ENCODE results near the gene PLA2G4A. TPM values are rescaled to one million over a fixed set of nuclear protein-coding genes. Genes with fewer than 3 reads are reported as not detected.
A peak's percentile ranks its signal among the peaks of the same experiment; 100 is the strongest.

PLA2G4A gene
- total and polyA plus RNA-seq, 7 donors = 0.24 to 0.71 (median 0.44) TPM

DNA sequence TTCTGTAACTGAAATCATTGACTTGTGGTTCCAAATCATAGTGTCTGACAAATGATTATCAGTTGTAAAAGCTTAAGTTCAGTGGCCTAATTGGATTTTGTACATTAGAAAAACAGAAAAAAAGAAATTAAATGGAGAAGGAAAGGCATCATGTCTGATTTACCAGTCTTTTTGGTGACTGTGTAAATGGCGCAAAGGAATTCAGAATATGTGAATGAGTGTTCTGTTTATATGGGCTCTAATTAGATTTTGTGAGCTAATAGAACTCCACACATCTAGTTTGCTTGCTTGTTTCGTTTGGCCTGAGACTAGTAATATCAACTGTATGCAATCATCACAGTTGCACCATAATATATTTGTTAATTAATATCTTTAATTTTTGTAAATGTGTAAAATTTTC is 151.7 kb downstream of the PLA2G4A start:
- Histone ChIP-seq H3K36me3 (ENCODE audit: insufficient read depth in 1 of 2, low read depth in 1 of 2) (no peaks in the 10 kb centered on the region), H3K4me1 (no peaks in the 10 kb centered on the region), H3K27me3 (ENCODE audit: insufficient read depth in 3 of 3, low read length in 2 of 3) (no peaks in the 10 kb centered on the region), H3K4me3 (no peak overlapping the region), H3K27ac (no peak overlapping the region), H3K9me3 (no peaks in the 10 kb centered on the region)
- DNase-seq = no peak
- TF ChIP-seq, protein P1, sequence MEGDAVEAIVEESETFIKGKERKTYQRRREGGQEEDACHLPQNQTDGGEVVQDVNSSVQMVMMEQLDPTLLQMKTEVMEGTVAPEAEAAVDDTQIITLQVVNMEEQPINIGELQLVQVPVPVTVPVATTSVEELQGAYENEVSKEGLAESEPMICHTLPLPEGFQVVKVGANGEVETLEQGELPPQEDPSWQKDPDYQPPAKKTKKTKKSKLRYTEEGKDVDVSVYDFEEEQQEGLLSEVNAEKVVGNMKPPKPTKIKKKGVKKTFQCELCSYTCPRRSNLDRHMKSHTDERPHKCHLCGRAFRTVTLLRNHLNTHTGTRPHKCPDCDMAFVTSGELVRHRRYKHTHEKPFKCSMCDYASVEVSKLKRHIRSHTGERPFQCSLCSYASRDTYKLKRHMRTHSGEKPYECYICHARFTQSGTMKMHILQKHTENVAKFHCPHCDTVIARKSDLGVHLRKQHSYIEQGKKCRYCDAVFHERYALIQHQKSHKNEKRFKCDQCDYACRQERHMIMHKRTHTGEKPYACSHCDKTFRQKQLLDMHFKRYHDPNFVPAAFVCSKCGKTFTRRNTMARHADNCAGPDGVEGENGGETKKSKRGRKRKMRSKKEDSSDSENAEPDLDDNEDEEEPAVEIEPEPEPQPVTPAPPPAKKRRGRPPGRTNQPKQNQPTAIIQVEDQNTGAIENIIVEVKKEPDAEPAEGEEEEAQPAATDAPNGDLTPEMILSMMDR (IDR thresholded peaks at IDR 0.05) = no peak
- intact Hi-C loops (cut with DNase I) = no loop called here
- 79 to 88% (median 87%) methylated on average over 2 of the region's 2 CpGs for WGBS, 3 donors
- ATAC-seq = no peak

DNA sequence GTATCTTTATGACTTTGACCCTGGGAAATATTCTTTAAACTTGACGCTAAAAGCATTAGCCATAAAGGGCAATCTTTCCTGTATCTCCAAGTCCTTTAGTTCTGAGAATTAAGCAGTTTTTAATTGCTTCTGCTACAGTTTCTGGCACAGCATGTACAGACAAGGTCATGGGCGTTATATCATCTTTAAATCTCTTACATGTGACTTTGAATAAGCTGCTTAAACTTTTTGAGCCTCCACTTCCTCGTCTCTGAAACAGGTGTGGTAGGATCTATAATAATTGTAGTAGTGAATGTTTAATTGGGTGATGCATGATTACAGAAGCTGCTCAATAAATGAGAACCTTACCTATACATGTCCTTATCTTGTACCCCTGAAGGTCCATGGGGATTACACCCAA is 153.4 kb downstream of the PLA2G4A start:
- Histone ChIP-seq H3K9me3 (no peaks in the 10 kb centered on the region), H3K27me3 (ENCODE audit: insufficient read depth in 3 of 3, low read length in 2 of 3) (no peaks in the 10 kb centered on the region), H3K4me1 (no peaks in the 10 kb centered on the region), H3K36me3 (ENCODE audit: insufficient read depth in 1 of 2, low read depth in 1 of 2) (no peaks in the 10 kb centered on the region), H3K27ac (no peak overlapping the region), H3K4me3 (no peak overlapping the region)
- WGBS, 3 donors = 46 to 61% (median 49%) methylated on average over 3 of the region's 3 CpGs
- DNase-seq = no peak
- TF ChIP-seq, protein P1 (IDR thresholded peaks at IDR 0.05) = no peak
- intact Hi-C loops (cut with DNase I) = no loop called here
- no peak for ATAC-seq

DNA sequence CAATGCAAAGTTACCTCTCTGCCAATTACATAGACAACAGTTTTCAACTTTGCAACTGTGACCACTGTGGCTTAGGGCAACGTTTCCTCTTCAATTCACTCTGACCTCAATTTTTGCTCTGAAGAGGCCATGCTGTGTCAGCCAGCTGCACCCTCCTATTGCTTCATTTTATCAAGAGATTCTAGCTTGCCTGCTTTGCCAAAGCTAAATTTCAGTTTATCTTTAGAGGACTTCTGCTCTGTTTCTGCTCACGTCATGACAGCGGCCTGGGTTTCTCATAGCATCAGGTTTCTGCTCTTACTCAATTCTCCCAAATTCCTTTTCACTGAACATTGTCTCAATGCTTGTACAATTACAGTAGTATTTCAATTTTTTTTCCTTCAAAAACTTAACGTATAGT is 154.6 kb downstream of the PLA2G4A start:
- ATAC-seq = peak in 1 of 4 donors; percentile 20
- peak; percentile 23 to 42 for DNase-seq
- H3K4me1 ChIP-seq = no peaks in the 10 kb centered on the region
- no peaks in the 10 kb centered on the region for H3K36me3 ChIP-seq (ENCODE audit: insufficient read depth in 1 of 2, low read depth in 1 of 2)
- TF ChIP-seq, protein P1 (IDR thresholded peaks at IDR 0.05) = no peak
- no peaks in the 10 kb centered on the region for H3K9me3 ChIP-seq
- no peak overlapping the region for H3K27ac ChIP-seq
- H3K4me3 ChIP-seq = no peak overlapping the region
- intact Hi-C loops (cut with DNase I) = no loop called here
- H3K27me3 ChIP-seq (ENCODE audit: insufficient read depth in 3 of 3, low read length in 2 of 3) = no peaks in the 10 kb centered on the region
- WGBS, 3 donors = 55 to 64% (median 57%) methylated on average over 4 of the region's 4 CpGs

GRCh38 chr1:186984959-186985358 is 156.2 kb downstream of the PLA2G4A start:
- WGBS, 3 donors = 72 to 78% (median 76%) methylated on average over 4 of the region's 4 CpGs
- no peaks in the 10 kb centered on the region for H3K9me3 ChIP-seq
- no peak for ATAC-seq

More at GRCh38 chr1:186984959-186985358, 156.2 kb downstream of the PLA2G4A start:
- intact Hi-C loops (cut with DNase I) = loop anchor here in 1 of 2 donors (5.0 kb wide), 1 partner anchor 498 kb away; no protein-coding TSS in a partner anchor
- Histone ChIP-seq H3K36me3 (ENCODE audit: insufficient read depth in 1 of 2, low read depth in 1 of 2) (no peaks in the 10 kb centered on the region), H3K27ac (no peak overlapping the region), H3K4me1 (no peaks in the 10 kb centered on the region), H3K27me3 (ENCODE audit: insufficient read depth in 3 of 3, low read length in 2 of 3) (no peaks in the 10 kb centered on the region), H3K4me3 (no peak overlapping the region)
- no peak for DNase-seq
- TF ChIP-seq, protein P1 (IDR thresholded peaks at IDR 0.05) = no peak
